SK-N-SH (cell line): ENCODE measurements around the gene ZFYVE27. TPM values are rescaled to one million over a fixed set of nuclear protein-coding genes. Genes with fewer than 3 reads are reported as not detected.

Source experiments
- CTCF ChIA-PET: fragments of 300-600, 350-600 bp; formaldehyde crosslinking; extraction: SDS; loops from one replicate; lab custom pipeline; 2021; lab: Yijun Ruan, JAX
- POLR2A ChIA-PET: fragments of 350-600 bp; sonication (Branson Sonifier 250); formaldehyde crosslinking; extraction: SDS; loops from one replicate; lab custom pipeline; 2020; ENCODE audit warnings: antibody characterized with exemption, inconsistent platforms; lab: Yijun Ruan, JAX
- DNase-seq: peaks from one replicate; pipeline ENCODE4 v3.0.0; 2012
- H2AFZ ChIP-seq: fragments of 200-600 bp; sonication (generic); 2 replicates; pipeline ENCODE4 v1.8.1; 2016; ENCODE audit warnings: antibody characterized with exemption, mild to moderate bottlenecking, low read depth
- H3F3A ChIP-seq: fragments of 200-600 bp; sonication (generic); replicated peaks from 2 replicates; pipeline ENCODE3; 2016; ENCODE audit warnings: antibody characterized with exemption, mild to moderate bottlenecking; ENCODE audit not compliant: insufficient read depth
- H3K27ac ChIP-seq, 2 experiments: fragments of 200-500 bp in 1 of 2; fragments of 200-600 bp in 1 of 2; sonication (Bioruptor generic) in 1 of 2; sonication (generic), shearing (Covaris generic) in 1 of 2; 2 replicates each; pipeline versions ENCODE4 v1.5.1 to v1.6.1; 2014 to 2016; ENCODE audit warnings: low read depth in 2 of 2, inconsistent platforms in 1 of 2, low read length in 1 of 2, mild to moderate bottlenecking in 1 of 2, mixed read lengths in 1 of 2
- H3K27me3 ChIP-seq: fragments of 200-600 bp; sonication (generic), shearing (Covaris generic); 2 replicates; pipeline ENCODE4 v1.6.1; 2016; ENCODE audit warnings: mixed run types; ENCODE audit not compliant: insufficient read depth
- H3K36me3 ChIP-seq, 2 experiments: fragments of 200-500 bp in 1 of 2; fragments of 200-600 bp in 1 of 2; sonication (Bioruptor generic) in 1 of 2; sonication (generic) in 1 of 2; replicated peaks in 1 of 2; 2 replicates each; pipeline versions ENCODE3 to v1.5.1; 2014 to 2016; ENCODE audit warnings: low read length in 1 of 2, mild to moderate bottlenecking in 1 of 2; ENCODE audit not compliant: insufficient read depth in 2 of 2, control insufficient read depth in 1 of 2
- H3K4me1 ChIP-seq, 2 experiments: fragments of 200-500 bp in 1 of 2; fragments of 200-600 bp in 1 of 2; sonication (Bioruptor generic) in 1 of 2; sonication (generic), shearing (Covaris generic) in 1 of 2; 2 replicates each; pipeline versions ENCODE4 v1.5.1 to v1.6.1; 2014 to 2016; ENCODE audit warnings: low read depth in 1 of 2, low read length in 1 of 2, mixed run types in 1 of 2; ENCODE audit not compliant: insufficient read depth in 2 of 2, control insufficient read depth in 1 of 2
- H3K4me2 ChIP-seq: fragments of 200-600 bp; sonication (generic), shearing (Covaris generic); 2 replicates; pipeline ENCODE4 v1.6.1; 2017; ENCODE audit warnings: mixed run types
- H3K4me3 ChIP-seq, 2 experiments: fragments of 200-500 bp in 1 of 2; fragments of 200-600 bp in 1 of 2; sonication (Bioruptor generic) in 1 of 2; sonication (generic), shearing (Covaris generic) in 1 of 2; 2 replicates each; pipeline versions ENCODE4 v1.5.1 to v1.8.1; 2014 to 2016; ENCODE audit warnings: low read depth in 2 of 2, inconsistent platforms in 1 of 2, low read length in 1 of 2, mild to moderate bottlenecking in 1 of 2, mixed read lengths in 1 of 2, moderate library complexity in 1 of 2
- H3K79me2 ChIP-seq: fragments of 200-600 bp; sonication (generic); 2 replicates; pipeline ENCODE4 v1.8.1; 2017; ENCODE audit warnings: mild to moderate bottlenecking; ENCODE audit not compliant: insufficient read depth
- H3K9ac ChIP-seq: fragments of 200-600 bp; sonication (generic); 2 replicates; pipeline ENCODE4 v1.6.1; 2017; ENCODE audit warnings: mixed run types
- H3K9me2 ChIP-seq: fragments of 200-600 bp; sonication (generic); 2 replicates; pipeline ENCODE4 v1.6.1; 2017; ENCODE audit warnings: mixed run types
- H3K9me3 ChIP-seq: fragments of 200-600 bp; sonication (generic); 2 replicates; pipeline ENCODE4 v1.6.1; 2017; ENCODE audit warnings: mixed run types, mild to moderate bottlenecking, moderate library complexity
- H4K20me1 ChIP-seq: fragments of 200-600 bp; sonication (generic); 2 replicates; pipeline ENCODE4 v1.6.1; 2017; ENCODE audit warnings: mild to moderate bottlenecking, mixed run types; ENCODE audit not compliant: insufficient read depth
- CHD2 ChIP-seq: fragments of 150-350 bp; IDR thresholded peaks from 2 replicates; pipeline ENCODE4 v1.6.1; 2018; ENCODE audit warnings: low read length; ENCODE audit not compliant: partially characterized antibody
- EP300 ChIP-seq, 2 experiments: IDR thresholded peaks; 2 replicates each; pipeline versions ENCODE4 v1.4.0 to v1.6.1; 2012; ENCODE audit warnings: borderline replicate concordance in 1 of 2, low read depth in 1 of 2, low read length in 1 of 2
- EZH2phosphoT487 ChIP-seq: fragments of 200-600 bp; sonication (generic); IDR thresholded peaks from 2 replicates; pipeline ENCODE4 v1.6.1; 2017; ENCODE audit warnings: low read depth, mixed run types, mild to moderate bottlenecking, antibody characterized with exemption, moderate library complexity, borderline replicate concordance
- FOXJ3 ChIP-seq: sonication (generic); formaldehyde crosslinking; IDR thresholded peaks from 2 replicates; pipeline ENCODE4 v1.5.1; 2020; ENCODE audit warnings: mild to moderate bottlenecking, missing genetic modification reagents
- JUND ChIP-seq: IDR thresholded peaks from 2 replicates; pipeline ENCODE4 v1.4.0; 2012
- MEF2A ChIP-seq: IDR thresholded peaks from 2 replicates; pipeline ENCODE4 v1.4.0; 2012; ENCODE audit warnings: low read depth, borderline replicate concordance
- NFIC ChIP-seq: IDR thresholded peaks from 2 replicates; pipeline ENCODE4 v1.4.0; 2012; ENCODE audit warnings: borderline replicate concordance
- POLR2AphosphoS5 ChIP-seq: IDR thresholded peaks from 2 replicates; pipeline ENCODE4 v1.6.1; 2012; ENCODE audit warnings: low read depth, low read length
- RFX5 ChIP-seq: IDR thresholded peaks from 2 replicates; pipeline ENCODE4 v1.6.1; 2012; ENCODE audit warnings: mild to moderate bottlenecking, improper control_type of control experiment, low read length
- SIN3A ChIP-seq: IDR thresholded peaks from 2 replicates; pipeline ENCODE4 v1.6.1; 2012; ENCODE audit warnings: low read depth, mild to moderate bottlenecking, low read length, moderate library complexity, borderline replicate concordance
- SMC3 ChIP-seq: IDR thresholded peaks from 2 replicates; pipeline ENCODE4 v1.6.1; 2012; ENCODE audit warnings: low read depth, low read length, improper control_type of control experiment
- TAF1 ChIP-seq: IDR thresholded peaks from 2 replicates; pipeline ENCODE4 v1.6.1; 2012; ENCODE audit warnings: low read depth, mild to moderate bottlenecking, low read length, moderate library complexity, borderline replicate concordance
- TEAD4 ChIP-seq: IDR thresholded peaks from 2 replicates; pipeline ENCODE4 v1.4.0; 2012; ENCODE audit warnings: mild to moderate bottlenecking, borderline replicate concordance; ENCODE audit not compliant: insufficient read depth
- YY1 ChIP-seq: IDR thresholded peaks from 2 replicates; pipeline ENCODE4 v1.4.0; 2012; ENCODE audit warnings: low read depth, mild to moderate bottlenecking
- WGBS: methylation state at CpG from one replicate; pipeline ENCODE4 v1.1.6; 2017; ENCODE audit warnings: low lambda C conversion rate; 5-methylcytosine and 5-hydroxymethylcytosine counted together
- polyA plus RNA-seq, 3 experiments: library from polyadenylated mRNA; depleted of rRNA; stranded (reverse); fragments of >200 nt; gene quantifications; 2 replicates each; pipeline ENCODE4 v1.2.3, GENCODE V29; 2012
- TF ChIP-seq, protein P1 (sequence below): IDR thresholded peaks from 2 replicates; pipeline ENCODE4; 2012
- TF ChIP-seq, protein P2 (sequence below): IDR thresholded peaks from 2 replicates; pipeline ENCODE4 v1.6.1; 2012; ENCODE audit warnings: mild to moderate bottlenecking, low read depth, low read length, moderate library complexity
- TF ChIP-seq, protein P3 (sequence below): fragments of 200-600 bp; sonication (generic); IDR thresholded peaks from 2 replicates; pipeline ENCODE4 v1.6.1; 2017; ENCODE audit warnings: antibody characterized with exemption, mild to moderate bottlenecking, moderate library complexity

The ZFYVE27 gene
- polyA plus RNA-seq, 1 of the 3 experiments (the other 2 are of a cell fraction), result 30.5 TPM

DNA sequence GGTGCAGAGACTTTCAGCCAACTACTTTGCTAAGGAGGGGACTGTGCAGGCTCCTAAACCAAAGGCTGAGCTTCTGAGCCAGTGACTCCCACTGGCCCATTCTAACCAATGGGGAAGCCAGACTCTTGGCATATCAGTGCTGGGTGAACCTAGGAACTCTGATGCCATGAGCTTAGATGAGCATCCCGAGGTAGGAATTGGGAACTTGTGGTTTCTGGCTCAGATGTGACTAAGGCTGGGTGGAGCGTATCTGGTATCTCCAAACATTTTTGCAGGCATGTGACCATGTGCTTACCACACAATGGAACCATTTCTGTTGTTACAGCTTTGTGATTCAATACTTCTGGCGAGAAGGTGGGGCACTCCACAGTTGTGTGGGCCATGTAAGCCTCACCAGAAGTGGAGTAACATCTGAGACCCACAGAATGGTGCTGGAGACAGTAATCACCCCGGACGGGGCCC, 47.3 kb upstream of the ZFYVE27 start (continued):
- no peak for TF ChIP-seq EP300 (IDR thresholded peaks at IDR 0.05; ENCODE audit: borderline replicate concordance in 1 of 2, low read depth in 1 of 2, low read length in 1 of 2)
- TF ChIP-seq MEF2A, result no peak
- TF ChIP-seq RFX5, result no peak
- TF ChIP-seq TAF1, result no peak
- TF ChIP-seq NFIC, result no peak
- TF ChIP-seq, protein P1, sequence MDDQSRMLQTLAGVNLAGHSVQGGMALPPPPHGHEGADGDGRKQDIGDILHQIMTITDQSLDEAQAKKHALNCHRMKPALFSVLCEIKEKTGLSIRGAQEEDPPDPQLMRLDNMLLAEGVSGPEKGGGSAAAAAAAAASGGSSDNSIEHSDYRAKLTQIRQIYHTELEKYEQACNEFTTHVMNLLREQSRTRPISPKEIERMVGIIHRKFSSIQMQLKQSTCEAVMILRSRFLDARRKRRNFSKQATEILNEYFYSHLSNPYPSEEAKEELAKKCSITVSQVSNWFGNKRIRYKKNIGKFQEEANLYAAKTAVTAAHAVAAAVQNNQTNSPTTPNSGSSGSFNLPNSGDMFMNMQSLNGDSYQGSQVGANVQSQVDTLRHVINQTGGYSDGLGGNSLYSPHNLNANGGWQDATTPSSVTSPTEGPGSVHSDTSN, result no peak
- 0 out of 2 replicates have a peak, but pooled peaks have one; percentile 13 for TF ChIP-seq JUND
- TF ChIP-seq, protein P2, sequence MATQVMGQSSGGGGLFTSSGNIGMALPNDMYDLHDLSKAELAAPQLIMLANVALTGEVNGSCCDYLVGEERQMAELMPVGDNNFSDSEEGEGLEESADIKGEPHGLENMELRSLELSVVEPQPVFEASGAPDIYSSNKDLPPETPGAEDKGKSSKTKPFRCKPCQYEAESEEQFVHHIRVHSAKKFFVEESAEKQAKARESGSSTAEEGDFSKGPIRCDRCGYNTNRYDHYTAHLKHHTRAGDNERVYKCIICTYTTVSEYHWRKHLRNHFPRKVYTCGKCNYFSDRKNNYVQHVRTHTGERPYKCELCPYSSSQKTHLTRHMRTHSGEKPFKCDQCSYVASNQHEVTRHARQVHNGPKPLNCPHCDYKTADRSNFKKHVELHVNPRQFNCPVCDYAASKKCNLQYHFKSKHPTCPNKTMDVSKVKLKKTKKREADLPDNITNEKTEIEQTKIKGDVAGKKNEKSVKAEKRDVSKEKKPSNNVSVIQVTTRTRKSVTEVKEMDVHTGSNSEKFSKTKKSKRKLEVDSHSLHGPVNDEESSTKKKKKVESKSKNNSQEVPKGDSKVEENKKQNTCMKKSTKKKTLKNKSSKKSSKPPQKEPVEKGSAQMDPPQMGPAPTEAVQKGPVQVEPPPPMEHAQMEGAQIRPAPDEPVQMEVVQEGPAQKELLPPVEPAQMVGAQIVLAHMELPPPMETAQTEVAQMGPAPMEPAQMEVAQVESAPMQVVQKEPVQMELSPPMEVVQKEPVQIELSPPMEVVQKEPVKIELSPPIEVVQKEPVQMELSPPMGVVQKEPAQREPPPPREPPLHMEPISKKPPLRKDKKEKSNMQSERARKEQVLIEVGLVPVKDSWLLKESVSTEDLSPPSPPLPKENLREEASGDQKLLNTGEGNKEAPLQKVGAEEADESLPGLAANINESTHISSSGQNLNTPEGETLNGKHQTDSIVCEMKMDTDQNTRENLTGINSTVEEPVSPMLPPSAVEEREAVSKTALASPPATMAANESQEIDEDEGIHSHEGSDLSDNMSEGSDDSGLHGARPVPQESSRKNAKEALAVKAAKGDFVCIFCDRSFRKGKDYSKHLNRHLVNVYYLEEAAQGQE, result no peak
- TF ChIP-seq FOXJ3 (CRISPR knock-in tag), result no peak
- TF ChIP-seq CHD2, result no peak
- no peak for TF ChIP-seq SIN3A
- no peak for TF ChIP-seq TEAD4
- TF ChIP-seq POLR2AphosphoS5, result no peak
- TF ChIP-seq, protein P3, sequence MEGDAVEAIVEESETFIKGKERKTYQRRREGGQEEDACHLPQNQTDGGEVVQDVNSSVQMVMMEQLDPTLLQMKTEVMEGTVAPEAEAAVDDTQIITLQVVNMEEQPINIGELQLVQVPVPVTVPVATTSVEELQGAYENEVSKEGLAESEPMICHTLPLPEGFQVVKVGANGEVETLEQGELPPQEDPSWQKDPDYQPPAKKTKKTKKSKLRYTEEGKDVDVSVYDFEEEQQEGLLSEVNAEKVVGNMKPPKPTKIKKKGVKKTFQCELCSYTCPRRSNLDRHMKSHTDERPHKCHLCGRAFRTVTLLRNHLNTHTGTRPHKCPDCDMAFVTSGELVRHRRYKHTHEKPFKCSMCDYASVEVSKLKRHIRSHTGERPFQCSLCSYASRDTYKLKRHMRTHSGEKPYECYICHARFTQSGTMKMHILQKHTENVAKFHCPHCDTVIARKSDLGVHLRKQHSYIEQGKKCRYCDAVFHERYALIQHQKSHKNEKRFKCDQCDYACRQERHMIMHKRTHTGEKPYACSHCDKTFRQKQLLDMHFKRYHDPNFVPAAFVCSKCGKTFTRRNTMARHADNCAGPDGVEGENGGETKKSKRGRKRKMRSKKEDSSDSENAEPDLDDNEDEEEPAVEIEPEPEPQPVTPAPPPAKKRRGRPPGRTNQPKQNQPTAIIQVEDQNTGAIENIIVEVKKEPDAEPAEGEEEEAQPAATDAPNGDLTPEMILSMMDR, result no peak
- no peak for TF ChIP-seq YY1

DNA sequence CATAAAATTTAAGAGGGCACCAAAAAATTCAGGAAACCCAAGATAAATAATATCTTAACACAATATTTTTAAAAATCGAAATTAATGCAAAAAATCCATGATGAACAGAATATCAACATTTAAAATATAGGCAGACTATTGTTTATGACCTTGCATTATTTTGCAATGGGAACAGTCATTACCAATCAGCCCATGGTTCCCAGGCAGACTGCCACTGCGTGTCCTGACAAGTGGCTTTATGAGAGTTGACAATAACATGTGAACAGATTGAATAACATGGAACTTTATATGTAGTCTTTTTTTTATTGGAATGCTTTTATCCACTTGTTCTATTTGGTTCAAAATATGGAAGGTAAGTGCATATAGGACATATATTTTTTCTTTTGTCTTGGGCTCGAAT, 46.8 kb upstream of the ZFYVE27 start:
- Histone ChIP-seq H3K9me2 (no peaks in the 10 kb centered on the region), H3K4me3 (no peak overlapping the region), H3K79me2 (peaks cover 12% of the 10 kb centered on the region; the same call in 1 of the 2 replicates), H2AFZ (peak overlapping the region; percentile 32; the same call in 1 of the 2 replicates), H3K4me2 (no peak overlapping the region), H3K9ac (no peak overlapping the region), H3K4me1 (peaks cover 16 to 23% of the 10 kb centered on the region in 2 experiments; a peak in 3 of 4 replicates), H3K27ac (peak overlapping the region in 1 of 2 experiments; percentile 61; a peak in 1 of 4 replicates), H4K20me1 (no peaks in the 10 kb centered on the region), H3F3A (peaks cover 15% of the 10 kb centered on the region), H3K27me3 (no peaks in the 10 kb centered on the region), H3K36me3 (no peaks in the 10 kb centered on the region), H3K9me3 (no peaks in the 10 kb centered on the region)
- 85% methylated on average over 3 of the region's 3 CpGs for WGBS
- CTCF ChIA-PET, result interaction anchor here (3.4 to 5.8 kb wide), 3 partner anchors 12 to 19 kb away, joined by 20 to 60 read pairs (median 45); no protein-coding TSS in a partner anchor
- no peak for DNase-seq
- POLR2A ChIA-PET, result no interaction called here
- no peak for TF ChIP-seq YY1
- TF ChIP-seq JUND, result no peak
- TF ChIP-seq SMC3, result no peak
- no peak for TF ChIP-seq EZH2phosphoT487
- TF ChIP-seq, protein P3, result no peak
- no peak for TF ChIP-seq EP300 (IDR thresholded peaks at IDR 0.05; ENCODE audit: borderline replicate concordance in 1 of 2, low read depth in 1 of 2, low read length in 1 of 2)
- TF ChIP-seq TEAD4, result no peak
- TF ChIP-seq, protein P2, result no peak
- no peak for TF ChIP-seq NFIC
- no peak for TF ChIP-seq MEF2A
